ENCODE results near the gene RPL31.

RPL31 gene

DNA sequence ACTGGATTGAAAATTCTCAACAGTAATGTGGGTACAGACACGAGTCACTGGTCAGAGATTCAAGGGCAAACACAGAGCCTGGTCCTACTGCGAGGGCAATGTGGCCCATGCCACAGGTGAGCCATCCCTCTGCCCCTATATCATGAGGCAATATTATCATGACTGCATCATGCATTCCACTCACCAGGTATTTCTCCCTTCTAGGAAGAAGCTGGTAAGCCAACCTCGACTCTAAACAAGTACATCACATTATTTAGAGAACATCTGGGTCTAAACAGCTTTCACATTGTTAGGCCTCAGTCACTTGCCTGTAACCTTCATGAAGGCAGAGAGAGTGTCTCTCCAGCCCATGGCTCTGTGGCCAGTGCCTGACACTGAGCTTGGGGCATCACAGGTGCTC lies 14.6 kb upstream of the RPL31 start:
- H3K36me3 Mint-ChIP-seq (ENCODE audit: low read depth), result no peaks in the 10 kb centered on the region
- H3K27me3 Mint-ChIP-seq (ENCODE audit: low read depth, poor library complexity), result peaks cover 14% of the 10 kb centered on the region
- DNase-seq, result no peak
- H3K4me3 Mint-ChIP-seq, result no peak overlapping the region
- peaks cover 12% of the 10 kb centered on the region for H3K4me1 Mint-ChIP-seq
- TF ChIP-seq CTCF (IDR thresholded peaks at IDR 0.05), result no peak
- H3K9me3 Mint-ChIP-seq, result no peaks in the 10 kb centered on the region
- H3K27ac Mint-ChIP-seq, result no peak overlapping the region

DNA sequence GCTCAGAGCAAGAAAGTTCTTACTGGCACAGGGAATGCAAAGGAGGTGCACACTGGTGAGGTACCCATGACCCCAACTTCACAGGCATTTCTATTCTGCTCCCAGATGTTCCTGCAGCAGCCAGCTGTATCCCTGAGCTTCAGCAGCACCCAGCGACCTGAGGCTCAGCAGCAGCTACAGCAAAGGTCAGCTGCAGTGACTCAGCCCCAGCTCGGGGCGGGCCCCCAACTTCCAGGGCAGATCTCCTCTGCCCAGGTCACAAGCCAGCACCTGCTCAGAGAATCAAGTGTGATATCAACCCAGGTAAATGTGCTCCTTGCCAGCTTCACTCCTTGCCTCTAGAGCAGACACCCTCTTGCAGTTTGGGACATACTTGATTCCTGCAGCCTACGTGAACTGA lies 14.1 kb upstream of the RPL31 start:
- Mint-ChIP-seq H3K4me3 (no peak overlapping the region), H3K36me3 (ENCODE audit: low read depth) (no peaks in the 10 kb centered on the region), H3K27me3 (ENCODE audit: low read depth, poor library complexity) (peaks cover 14% of the 10 kb centered on the region), H3K9me3 (no peaks in the 10 kb centered on the region), H3K27ac (no peak overlapping the region), H3K4me1 (peaks cover 10% of the 10 kb centered on the region)
- TF ChIP-seq CTCF (IDR thresholded peaks at IDR 0.05), result no peak
- no peak for DNase-seq

DNA sequence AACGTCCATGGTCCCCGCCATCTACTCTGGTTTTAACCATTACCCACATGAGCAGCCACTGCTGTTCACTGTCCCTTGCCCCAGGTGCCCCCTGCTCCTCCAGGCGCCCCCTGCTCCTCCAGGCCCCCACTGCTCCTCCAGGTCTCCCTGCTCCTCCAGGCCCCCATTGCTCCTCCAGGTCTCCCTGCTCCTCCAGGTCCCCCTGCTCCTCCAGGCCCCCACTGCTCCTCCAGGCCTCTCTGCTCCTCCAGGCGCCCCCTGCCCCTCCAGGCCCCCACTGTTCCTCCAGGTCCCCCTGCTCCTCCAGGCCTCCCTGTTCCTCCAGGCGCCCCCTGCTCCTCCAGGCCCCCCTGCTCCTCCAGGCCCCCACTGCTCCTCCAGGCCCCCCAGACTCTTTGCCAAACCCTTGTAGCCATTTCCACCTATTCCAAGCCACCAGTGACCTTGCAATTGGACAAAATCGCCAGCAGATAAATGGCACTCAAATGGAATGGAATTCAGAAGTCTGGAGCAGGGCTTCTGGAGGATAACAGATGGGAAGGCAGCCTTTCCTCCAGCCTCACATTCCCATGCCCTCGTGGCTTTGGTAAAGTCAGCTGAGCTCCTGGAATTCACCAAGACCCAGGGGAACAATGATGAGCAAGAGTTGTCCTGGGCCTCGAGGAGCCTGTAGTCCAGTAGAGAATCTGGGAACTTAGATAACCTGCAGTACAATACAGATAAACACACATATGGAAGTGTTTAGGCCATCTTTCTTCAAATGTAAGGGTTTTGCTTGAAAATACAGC lies 13.3 kb upstream of the RPL31 start:
- no peak for DNase-seq
- Mint-ChIP-seq H3K4me1 (peaks cover 10% of the 10 kb centered on the region), H3K27ac (no peak overlapping the region), H3K9me3 (no peaks in the 10 kb centered on the region), H3K27me3 (ENCODE audit: low read depth, poor library complexity) (peaks cover 14% of the 10 kb centered on the region), H3K4me3 (no peak overlapping the region), H3K36me3 (ENCODE audit: low read depth) (no peaks in the 10 kb centered on the region)
- no peak for TF ChIP-seq CTCF (IDR thresholded peaks at IDR 0.05)

GRCh38 chr2:100989666-100990065 lies 12.4 kb upstream of the RPL31 start:
- no peaks in the 10 kb centered on the region for H3K36me3 Mint-ChIP-seq (ENCODE audit: low read depth)
- H3K27ac Mint-ChIP-seq, result no peak overlapping the region
- no peaks in the 10 kb centered on the region for H3K9me3 Mint-ChIP-seq
- H3K4me3 Mint-ChIP-seq, result no peak overlapping the region
- H3K27me3 Mint-ChIP-seq (ENCODE audit: low read depth, poor library complexity), result peaks cover 14% of the 10 kb centered on the region
- TF ChIP-seq CTCF (IDR thresholded peaks at IDR 0.05), result no peak
- no peak for DNase-seq
- H3K4me1 Mint-ChIP-seq, result peaks cover 10% of the 10 kb centered on the region

DNA sequence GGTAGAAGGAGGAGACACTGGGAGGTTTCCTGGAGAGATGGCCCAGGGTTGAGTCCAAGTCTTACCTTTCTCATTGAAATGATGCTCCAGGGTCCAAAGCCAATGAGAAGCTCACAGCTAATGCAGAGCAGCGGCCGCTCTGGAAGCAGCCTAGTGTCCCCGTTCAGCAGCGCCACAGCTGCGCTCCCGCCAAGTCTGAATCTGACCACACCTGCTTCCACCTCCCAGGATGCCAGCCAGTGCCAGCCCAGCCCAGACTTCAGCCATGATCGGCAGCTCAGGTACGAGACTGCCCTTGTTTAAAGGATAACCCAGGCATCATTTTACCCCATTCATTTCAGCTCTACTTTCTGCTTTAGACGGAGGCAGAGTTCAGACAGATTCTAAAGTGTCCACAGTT lies 11.9 kb upstream of the RPL31 start:
- DNase-seq, result no peak
- Mint-ChIP-seq H3K27ac (no peak overlapping the region), H3K36me3 (ENCODE audit: low read depth) (no peaks in the 10 kb centered on the region), H3K9me3 (no peaks in the 10 kb centered on the region), H3K4me1 (peaks cover 10% of the 10 kb centered on the region), H3K27me3 (ENCODE audit: low read depth, poor library complexity) (peaks cover 10% of the 10 kb centered on the region), H3K4me3 (no peak overlapping the region)
- no peak for TF ChIP-seq CTCF (IDR thresholded peaks at IDR 0.05)
